K562 treated with DMSO at 1 percent for 4 hours (cell line): Measurements from ENCODE around the gene KRTAP10-4. TPM values are rescaled to one million over a fixed set of nuclear protein-coding genes. Genes with fewer than 3 reads are reported as not detected.

Source experiments
- total RNA-seq: library from RNA; unstranded; fragments of 300-600 nt; gene quantifications from 2 replicates; pipeline ENCODE4 v1.2.3, GENCODE V29; 2022; ENCODE audit not compliant: insufficient read depth

The KRTAP10-4 gene, protein sequence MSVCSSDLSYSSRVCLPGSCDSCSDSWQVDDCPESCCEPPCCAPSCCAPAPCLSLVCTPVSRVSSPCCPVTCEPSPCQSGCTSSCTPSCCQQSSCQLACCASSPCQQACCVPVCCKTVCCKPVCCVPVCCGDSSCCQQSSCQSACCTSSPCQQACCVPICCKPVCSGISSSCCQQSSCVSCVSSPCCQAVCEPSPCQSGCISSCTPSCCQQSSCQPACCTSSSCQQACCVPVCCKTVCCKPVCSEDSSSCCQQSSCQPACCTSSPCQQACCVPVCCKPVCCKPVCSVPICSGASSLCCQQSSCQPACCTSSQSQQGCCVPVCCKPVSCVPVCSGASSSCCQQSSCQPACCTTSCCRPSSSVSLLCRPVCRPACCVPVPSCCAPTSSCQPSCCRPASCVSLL
- total RNA-seq: not detected in 2 replicates

DNA sequence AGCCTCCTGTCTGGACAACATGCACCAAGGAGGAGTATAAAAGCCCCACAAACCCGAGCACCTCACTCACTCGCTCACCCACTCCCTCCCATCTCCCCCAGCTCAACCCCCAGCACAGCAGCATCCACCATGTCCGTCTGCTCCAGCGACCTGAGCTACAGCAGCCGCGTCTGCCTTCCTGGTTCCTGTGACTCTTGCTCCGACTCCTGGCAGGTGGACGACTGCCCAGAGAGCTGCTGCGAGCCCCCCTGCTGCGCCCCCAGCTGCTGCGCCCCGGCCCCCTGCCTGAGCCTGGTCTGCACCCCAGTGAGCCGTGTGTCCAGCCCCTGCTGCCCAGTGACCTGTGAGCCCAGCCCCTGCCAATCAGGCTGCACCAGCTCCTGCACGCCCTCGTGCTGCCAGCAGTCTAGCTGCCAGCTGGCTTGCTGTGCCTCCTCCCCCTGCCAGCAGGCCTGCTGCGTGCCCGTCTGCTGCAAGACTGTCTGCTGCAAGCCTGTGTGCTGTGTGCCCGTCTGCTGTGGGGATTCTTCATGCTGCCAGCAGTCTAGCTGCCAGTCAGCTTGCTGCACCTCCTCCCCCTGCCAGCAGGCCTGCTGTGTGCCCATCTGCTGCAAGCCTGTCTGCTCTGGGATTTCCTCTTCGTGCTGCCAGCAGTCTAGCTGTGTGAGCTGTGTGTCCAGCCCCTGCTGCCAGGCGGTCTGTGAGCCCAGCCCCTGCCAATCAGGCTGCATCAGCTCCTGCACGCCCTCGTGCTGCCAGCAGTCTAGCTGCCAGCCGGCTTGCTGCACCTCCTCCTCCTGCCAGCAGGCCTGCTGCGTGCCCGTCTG is at the start of gene KRTAP10-4:
KRTAP10-4 (plus strand) TSS at position 100 of the 827 bp plus-strand sequence; CDS start at position 130, 30 bp downstream.

DNA sequence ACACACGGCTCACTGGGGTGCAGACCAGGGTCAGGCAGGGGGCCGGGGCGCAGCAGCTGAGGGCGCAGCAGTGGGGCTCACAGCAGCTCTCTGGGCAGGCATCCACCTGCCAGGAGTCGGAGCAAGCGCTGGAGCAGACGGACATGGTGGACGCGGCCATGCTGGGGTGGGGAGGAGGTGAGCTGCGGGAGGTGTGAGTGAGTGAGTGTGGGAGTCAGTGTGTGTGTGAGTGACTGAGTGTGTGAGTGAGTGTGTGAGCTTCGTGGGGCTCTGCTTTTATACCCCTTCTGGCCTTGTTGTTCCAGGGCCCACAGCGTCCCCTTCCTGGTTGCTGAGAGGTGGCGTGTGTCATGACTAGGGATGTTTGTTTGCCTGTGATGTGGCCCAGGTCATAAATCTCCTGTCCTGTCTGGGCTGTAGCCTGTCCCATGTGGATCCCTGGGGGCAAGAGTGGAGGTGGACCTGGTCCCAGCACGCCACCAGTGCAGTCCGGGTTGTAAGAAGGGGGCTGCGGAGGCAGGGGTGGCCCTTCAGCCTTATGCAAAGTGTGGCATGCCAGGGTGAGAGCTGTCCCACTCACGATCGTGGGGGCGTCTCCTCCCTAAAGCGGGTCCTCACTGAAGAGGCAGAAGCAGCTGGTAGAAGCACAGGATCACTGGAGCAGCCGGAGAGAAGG is 33.4 kb upstream of the KRTAP10-4 start, which contains the start of gene KRTAP10-1:
KRTAP10-1 (minus strand) TSS at position 205 of the 676 bp plus-strand sequence; CDS start at position 160, 45 bp downstream.

DNA sequence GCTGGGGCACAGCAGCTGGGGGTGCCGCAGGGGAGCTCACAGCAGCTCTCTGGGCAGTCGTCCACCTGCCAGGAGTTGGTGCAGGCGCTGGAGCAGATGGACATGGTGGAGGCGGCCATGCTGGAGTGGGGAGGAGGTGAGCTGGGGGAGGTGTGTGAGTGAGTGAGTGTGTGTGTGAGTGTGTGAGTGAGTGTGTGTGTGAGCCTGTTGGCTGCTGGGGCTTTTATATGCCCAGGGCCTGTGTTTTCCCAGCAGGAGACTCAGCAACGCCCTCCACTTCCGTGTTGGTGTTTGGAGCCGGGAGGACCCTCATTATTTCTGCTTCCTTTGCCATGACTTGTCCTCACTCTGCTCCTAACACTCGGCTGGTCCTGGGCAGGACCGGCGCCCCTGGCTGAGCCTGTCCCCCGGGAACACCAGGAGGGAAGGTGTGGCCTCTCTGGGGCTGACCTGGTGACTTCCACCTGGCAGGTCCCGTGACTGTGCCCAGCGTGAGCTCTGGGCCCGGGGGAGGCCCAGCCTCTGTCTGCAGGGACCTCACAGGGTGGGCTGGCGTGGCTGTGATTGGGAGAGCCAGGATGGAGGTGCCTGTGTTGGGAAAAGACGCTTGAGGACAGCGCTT is 22.1 kb upstream of the KRTAP10-4 start, which contains the start of gene KRTAP10-2:
KRTAP10-2 (minus strand) TSS at position 166 of the 622 bp plus-strand sequence; CDS start at position 119, 47 bp downstream.

DNA sequence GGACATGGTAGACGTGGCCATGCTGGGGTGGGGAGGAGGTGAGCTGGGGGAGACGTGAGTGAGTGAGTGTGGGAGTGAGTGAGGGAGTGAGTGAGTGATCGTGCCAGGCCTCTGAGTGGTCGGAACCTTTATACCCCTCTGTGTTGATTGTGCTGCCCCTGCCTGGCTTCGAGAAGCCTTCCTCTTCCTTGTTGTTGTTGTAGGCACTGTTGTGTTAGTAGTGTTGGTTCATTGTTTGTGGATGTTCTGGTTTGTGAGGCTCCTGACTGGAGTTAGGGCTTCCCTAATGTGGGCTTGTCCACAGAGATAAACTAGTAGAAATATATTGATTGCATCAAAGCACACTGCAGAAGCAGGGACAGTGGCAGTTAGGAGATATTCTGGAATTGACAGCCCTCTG is 14.8 kb upstream of the KRTAP10-4 start, which contains the start of gene KRTAP10-3:
KRTAP10-3 (minus strand) TSS at position 101 of the 400 bp plus-strand sequence; CDS start at position 21, 80 bp downstream.

DNA sequence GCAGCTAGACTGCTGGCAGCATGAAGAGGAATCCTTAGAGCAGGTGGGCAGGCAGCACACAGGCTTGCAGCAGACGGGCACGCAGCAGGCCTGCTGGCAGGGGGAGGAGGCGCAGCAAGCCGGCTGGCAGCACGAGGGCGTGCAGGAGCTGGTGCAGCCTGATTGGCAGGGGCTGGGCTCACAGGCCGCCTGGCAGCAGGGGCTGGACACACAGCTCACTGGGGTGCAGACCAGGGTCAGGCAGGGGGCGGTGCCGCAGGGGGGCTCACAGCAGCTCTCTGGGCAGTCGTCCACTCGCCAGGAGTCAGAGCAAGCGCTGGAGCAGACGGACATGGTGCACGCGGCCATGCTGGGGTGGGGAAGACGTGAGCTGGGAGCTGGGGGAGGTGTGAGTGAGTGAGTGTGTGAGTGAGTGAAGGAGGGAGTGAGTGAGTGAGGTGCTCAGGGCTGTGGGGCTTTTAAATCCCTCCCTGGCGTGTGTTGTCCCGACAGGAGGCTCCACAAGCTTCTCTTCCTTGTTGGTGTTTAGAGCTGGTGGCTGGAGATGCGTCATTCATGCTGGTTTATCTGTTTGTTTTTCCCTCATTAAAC is 6.8 kb downstream of the KRTAP10-4 start, which contains the start of gene KRTAP10-5:
KRTAP10-5 (minus strand) TSS at position 374 of the 591 bp plus-strand sequence; CDS start at position 348, 26 bp downstream.

DNA sequence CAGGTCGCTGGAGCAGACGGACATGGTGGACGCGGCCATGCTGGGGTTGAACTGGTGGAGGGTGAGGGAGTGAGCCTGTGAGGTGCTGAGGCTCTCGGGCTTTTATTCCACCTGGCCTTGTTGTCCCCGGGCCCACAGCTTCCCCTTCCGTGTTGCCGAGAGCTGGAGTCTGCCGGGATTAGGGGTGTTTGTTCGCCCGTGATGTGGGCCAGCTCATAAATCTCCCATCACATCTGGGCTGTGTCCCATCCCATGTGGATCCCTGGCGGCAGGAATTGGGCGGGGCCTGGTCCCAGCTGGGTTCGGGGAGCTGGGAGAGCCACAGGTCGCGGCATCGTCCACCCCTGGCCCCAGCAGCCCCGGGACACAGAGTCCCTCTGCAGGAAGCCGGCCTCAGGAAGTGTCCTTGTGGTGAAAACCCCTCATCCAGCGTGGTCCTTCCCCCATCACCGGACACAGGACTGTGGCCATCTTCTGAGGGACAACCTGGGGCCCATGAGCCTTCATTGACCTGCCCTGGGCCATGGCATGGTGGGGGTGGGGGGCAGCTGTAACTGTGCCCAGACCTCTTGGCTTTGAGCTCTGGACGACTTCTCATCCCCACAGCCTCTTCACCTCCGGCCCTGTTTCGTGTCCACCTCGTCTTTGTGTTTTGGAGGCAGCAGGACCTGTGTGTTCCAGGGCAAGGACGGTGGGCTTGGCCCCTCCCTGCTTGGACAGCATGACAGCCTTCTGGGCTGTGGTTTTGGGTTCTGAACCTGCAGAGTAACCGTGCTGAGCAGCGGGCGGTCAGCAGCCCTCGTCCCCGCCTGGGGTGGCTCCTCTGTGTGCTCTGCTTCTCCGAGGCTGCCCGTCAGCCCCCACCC is 19.1 kb downstream of the KRTAP10-4 start, which contains the start of gene KRTAP10-6:
KRTAP10-6 (minus strand) TSS at position 60 of the 866 bp plus-strand sequence; CDS start at position 39, 21 bp downstream.

DNA sequence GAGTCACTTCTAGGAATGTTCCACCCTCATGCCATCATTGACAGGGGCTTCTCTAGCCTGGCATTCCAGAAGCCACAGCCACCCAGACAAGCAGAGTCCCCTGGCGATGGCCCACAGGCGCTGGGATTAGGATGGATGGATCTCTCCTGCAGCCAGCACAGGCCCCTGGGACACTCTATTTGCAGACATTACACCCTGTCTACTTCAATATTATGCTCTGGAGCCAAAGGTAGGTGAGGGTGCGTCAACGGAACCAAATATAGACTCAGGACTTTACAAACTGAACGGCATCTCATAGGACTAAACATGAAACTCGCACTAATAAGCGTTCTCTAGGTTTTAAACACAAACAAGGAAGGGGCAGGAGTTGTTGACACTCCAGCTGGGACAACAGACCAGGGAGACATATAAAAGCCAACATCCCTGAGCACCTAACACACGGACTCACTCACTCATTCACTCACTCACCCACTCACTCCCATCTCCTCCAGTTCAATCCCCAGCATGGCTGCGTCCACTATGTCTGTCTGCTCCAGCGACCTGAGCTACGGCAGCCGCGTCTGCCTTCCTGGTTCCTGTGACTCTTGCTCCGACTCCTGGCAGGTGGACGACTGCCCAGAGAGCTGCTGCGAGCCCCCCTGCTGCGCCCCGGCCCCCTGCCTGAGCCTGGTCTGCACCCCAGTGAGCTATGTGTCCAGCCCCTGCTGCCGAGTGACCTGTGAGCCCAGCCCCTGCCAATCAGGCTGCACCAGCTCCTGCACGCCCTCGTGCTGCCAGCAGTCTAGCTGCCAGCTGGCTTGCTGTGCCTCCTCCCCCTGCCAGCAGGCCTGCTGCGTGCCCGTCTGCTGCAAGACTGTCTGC is 26.8 kb downstream of the KRTAP10-4 start, which contains the start of gene KRTAP10-7:
KRTAP10-7 (plus strand) TSS at position 480 of the 861 bp plus-strand sequence; CDS start at position 505, 25 bp downstream.

DNA sequence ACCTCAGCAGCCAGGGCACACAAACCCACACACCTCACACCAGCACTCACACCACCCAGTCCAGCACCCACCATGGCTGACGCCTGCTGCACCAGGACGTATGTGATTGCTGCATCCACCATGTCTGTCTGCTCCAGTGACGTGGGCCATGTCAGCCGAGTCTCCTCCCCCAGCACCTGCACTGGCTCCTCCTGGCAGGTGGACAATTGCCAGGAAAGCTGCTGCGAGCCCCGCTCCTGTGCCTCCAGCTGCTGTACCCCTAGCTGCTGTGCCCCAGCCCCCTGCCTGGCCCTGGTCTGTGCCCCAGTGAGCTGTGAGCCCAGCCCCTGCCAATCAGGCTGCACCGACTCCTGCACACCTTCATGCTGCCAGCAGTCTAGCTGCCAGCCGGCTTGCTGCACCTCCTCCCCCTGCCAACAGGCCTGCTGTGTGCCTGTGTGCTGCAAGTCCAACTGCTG is 38.5 kb downstream of the KRTAP10-4 start, which contains the start of gene KRTAP10-8:
KRTAP10-8 (plus strand) TSS at position 51 of the 458 bp plus-strand sequence; CDS start at position 73, 22 bp downstream.

Other genes with a start within 250 kb of the KRTAP10-4 start
- 15.8 and 19.8 TPM in 2 replicates for gene CFAP410, start 234.3 kb upstream of the KRTAP10-4 start, total RNA-seq
- 2.0 and 2.5 TPM in 2 replicates for gene TRPM2, start 220.1 kb upstream of the KRTAP10-4 start, total RNA-seq
- gene LRRC3, start 118.2 kb upstream of the KRTAP10-4 start, total RNA-seq: not detected in 2 replicates
- gene KRTAP10-1, start 33.5 kb upstream of the KRTAP10-4 start, total RNA-seq: not detected in 2 replicates
- not detected in 2 replicates for gene KRTAP10-2, start 22.2 kb upstream of the KRTAP10-4 start, total RNA-seq
- gene KRTAP10-3, start 14.9 kb upstream of the KRTAP10-4 start, total RNA-seq: not detected in 2 replicates
- not detected in 2 replicates for gene KRTAP10-5, start 6.9 kb downstream of the KRTAP10-4 start, total RNA-seq
- gene KRTAP10-6, start 18.8 kb downstream of the KRTAP10-4 start, total RNA-seq: not detected in 2 replicates
- gene KRTAP10-7, start 26.9 kb downstream of the KRTAP10-4 start, total RNA-seq: not detected in 2 replicates
- not detected in 2 replicates for gene KRTAP10-8, start 38.4 kb downstream of the KRTAP10-4 start, total RNA-seq
- gene KRTAP10-9, start 53.4 kb downstream of the KRTAP10-4 start, total RNA-seq: not detected in 2 replicates
- gene KRTAP10-10, start 63.6 kb downstream of the KRTAP10-4 start, total RNA-seq: not detected in 2 replicates
- not detected in 2 replicates for gene KRTAP10-11, start 72.7 kb downstream of the KRTAP10-4 start, total RNA-seq
- not detected in 2 replicates for gene KRTAP12-4, start 80.9 kb downstream of the KRTAP10-4 start, total RNA-seq
- gene KRTAP12-3, start 84.2 kb downstream of the KRTAP10-4 start, total RNA-seq: not detected in 2 replicates
- not detected in 2 replicates for gene KRTAP12-2, start 93.2 kb downstream of the KRTAP10-4 start, total RNA-seq
- not detected in 2 replicates for gene KRTAP12-1, start 108.4 kb downstream of the KRTAP10-4 start, total RNA-seq
- gene KRTAP10-12, start 123.4 kb downstream of the KRTAP10-4 start, total RNA-seq: not detected in 2 replicates
- gene TSPEAR, start 137.8 kb downstream of the KRTAP10-4 start, total RNA-seq: not detected in 2 replicates
- 47.5 and 77.0 TPM in 2 replicates for gene UBE2G2, start 228.1 kb downstream of the KRTAP10-4 start, total RNA-seq
- gene SUMO3, start 244.3 kb downstream of the KRTAP10-4 start, total RNA-seq: 106 and 115 TPM in 2 replicates